ENCODE measurements around the gene MUC5B.

MUC5B gene

GRCh38 chr11:1177020-1177770 is 45.7 kb upstream of the MUC5B start:
- TF ChIP-seq SIN3A (IDR thresholded peaks at IDR 0.05; ENCODE audit: borderline replicate concordance, insufficient read depth, low read length) (no peak), FOXP2 (optimal IDR thresholded peaks at IDR 0.05; ENCODE audit: borderline replicate concordance, extremely low read depth, extremely low read length, insufficient read depth) (no peak)

GRCh38 chr11:1177771-1178090 is 45.1 kb upstream of the MUC5B start:
- TF ChIP-seq POLR2AphosphoS5 (IDR thresholded peaks at IDR 0.05; ENCODE audit: low read depth, low read length), result no peak
- TF ChIP-seq SIN3A (IDR thresholded peaks at IDR 0.05; ENCODE audit: borderline replicate concordance, insufficient read depth, low read length), result no peak
- TF ChIP-seq TAF1 (IDR thresholded peaks at IDR 0.05; ENCODE audit: borderline replicate concordance, insufficient read depth, low read length), result no peak
- TF ChIP-seq REST (IDR thresholded peaks at IDR 0.05; ENCODE audit: insufficient read depth in 1 of 2, low read depth in 2 of 2, low read length in 2 of 2), result no peak

- TF ChIP-seq POLR2AphosphoS5 (IDR thresholded peaks at IDR 0.05; ENCODE audit: low read depth, low read length) (no peak), FOXP2 (optimal IDR thresholded peaks at IDR 0.05; ENCODE audit: borderline replicate concordance, extremely low read depth, extremely low read length, insufficient read depth) (no peak), TAF1 (IDR thresholded peaks at IDR 0.05; ENCODE audit: borderline replicate concordance, insufficient read depth, low read length) (no peak), REST (IDR thresholded peaks at IDR 0.05; ENCODE audit: insufficient read depth in 1 of 2, low read depth in 2 of 2, low read length in 2 of 2) (no peak), SIN3A (IDR thresholded peaks at IDR 0.05; ENCODE audit: borderline replicate concordance, insufficient read depth, low read length) (no peak)
These were observed 44.5 kb upstream of the MUC5B start for GRCh38 chr11:1178201-1178885.

GRCh38 chr11:1178906-1179305 is 44.0 kb upstream of the MUC5B start:
- TF ChIP-seq POLR2AphosphoS5 (IDR thresholded peaks at IDR 0.05; ENCODE audit: low read depth, low read length), result no peak
- no peak for TF ChIP-seq FOXP2 (optimal IDR thresholded peaks at IDR 0.05; ENCODE audit: borderline replicate concordance, extremely low read depth, extremely low read length, insufficient read depth)
- no peak for TF ChIP-seq SIN3A (IDR thresholded peaks at IDR 0.05; ENCODE audit: borderline replicate concordance, insufficient read depth, low read length)
- no peak for TF ChIP-seq REST (IDR thresholded peaks at IDR 0.05; ENCODE audit: insufficient read depth in 1 of 2, low read depth in 2 of 2, low read length in 2 of 2)
- TF ChIP-seq TAF1 (IDR thresholded peaks at IDR 0.05; ENCODE audit: borderline replicate concordance, insufficient read depth, low read length), result no peak

GRCh38 chr11:1179641-1180040 is 43.2 kb upstream of the MUC5B start:
- TF ChIP-seq REST (IDR thresholded peaks at IDR 0.05; ENCODE audit: insufficient read depth in 1 of 2, low read depth in 2 of 2, low read length in 2 of 2), result no peak
- TF ChIP-seq POLR2AphosphoS5 (IDR thresholded peaks at IDR 0.05; ENCODE audit: low read depth, low read length), result no peak
- TF ChIP-seq FOXP2 (optimal IDR thresholded peaks at IDR 0.05; ENCODE audit: borderline replicate concordance, extremely low read depth, extremely low read length, insufficient read depth), result no peak
- no peak for TF ChIP-seq SIN3A (IDR thresholded peaks at IDR 0.05; ENCODE audit: borderline replicate concordance, insufficient read depth, low read length)
- no peak for TF ChIP-seq TAF1 (IDR thresholded peaks at IDR 0.05; ENCODE audit: borderline replicate concordance, insufficient read depth, low read length)
